WI38 (cell line): ENCODE measurements around the gene ARHGAP8.

Experiments
- H3K4me3 ChIP-seq: 2 replicates; pipeline ENCODE4 v1.5.1; 2011; ENCODE audit warnings: low read depth, mild to moderate bottlenecking, control low read depth, low read length
- TF ChIP-seq, protein P1 (sequence below): IDR thresholded peaks from 2 replicates; pipeline ENCODE4 v1.5.1; 2012; ENCODE audit warnings: low read depth, mild to moderate bottlenecking, control low read depth, low read length

The ARHGAP8 gene

DNA sequence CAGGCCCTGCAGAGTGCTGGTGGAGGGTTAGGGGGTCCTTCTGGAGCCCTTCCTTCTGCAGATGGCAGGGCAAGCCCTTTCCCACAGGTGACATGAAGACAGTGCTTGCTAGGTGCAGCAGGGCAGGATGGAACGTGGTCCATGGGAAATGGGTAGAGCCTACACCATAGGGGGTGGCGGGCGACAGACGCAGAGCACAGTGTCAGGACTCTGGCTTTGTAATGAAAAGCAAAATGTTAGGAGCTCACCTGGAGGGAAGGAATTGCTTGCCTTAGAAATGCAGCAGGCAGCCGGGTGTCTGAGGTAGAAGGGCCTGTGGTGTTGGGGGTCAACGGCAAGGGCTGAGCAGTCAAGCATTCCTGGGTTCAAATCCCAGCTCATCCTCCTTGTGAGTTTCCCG, 54.9 kb downstream of the ARHGAP8 start:
- TF ChIP-seq, protein P1, sequence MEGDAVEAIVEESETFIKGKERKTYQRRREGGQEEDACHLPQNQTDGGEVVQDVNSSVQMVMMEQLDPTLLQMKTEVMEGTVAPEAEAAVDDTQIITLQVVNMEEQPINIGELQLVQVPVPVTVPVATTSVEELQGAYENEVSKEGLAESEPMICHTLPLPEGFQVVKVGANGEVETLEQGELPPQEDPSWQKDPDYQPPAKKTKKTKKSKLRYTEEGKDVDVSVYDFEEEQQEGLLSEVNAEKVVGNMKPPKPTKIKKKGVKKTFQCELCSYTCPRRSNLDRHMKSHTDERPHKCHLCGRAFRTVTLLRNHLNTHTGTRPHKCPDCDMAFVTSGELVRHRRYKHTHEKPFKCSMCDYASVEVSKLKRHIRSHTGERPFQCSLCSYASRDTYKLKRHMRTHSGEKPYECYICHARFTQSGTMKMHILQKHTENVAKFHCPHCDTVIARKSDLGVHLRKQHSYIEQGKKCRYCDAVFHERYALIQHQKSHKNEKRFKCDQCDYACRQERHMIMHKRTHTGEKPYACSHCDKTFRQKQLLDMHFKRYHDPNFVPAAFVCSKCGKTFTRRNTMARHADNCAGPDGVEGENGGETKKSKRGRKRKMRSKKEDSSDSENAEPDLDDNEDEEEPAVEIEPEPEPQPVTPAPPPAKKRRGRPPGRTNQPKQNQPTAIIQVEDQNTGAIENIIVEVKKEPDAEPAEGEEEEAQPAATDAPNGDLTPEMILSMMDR = no peak
- no peak overlapping the region for H3K4me3 ChIP-seq

DNA sequence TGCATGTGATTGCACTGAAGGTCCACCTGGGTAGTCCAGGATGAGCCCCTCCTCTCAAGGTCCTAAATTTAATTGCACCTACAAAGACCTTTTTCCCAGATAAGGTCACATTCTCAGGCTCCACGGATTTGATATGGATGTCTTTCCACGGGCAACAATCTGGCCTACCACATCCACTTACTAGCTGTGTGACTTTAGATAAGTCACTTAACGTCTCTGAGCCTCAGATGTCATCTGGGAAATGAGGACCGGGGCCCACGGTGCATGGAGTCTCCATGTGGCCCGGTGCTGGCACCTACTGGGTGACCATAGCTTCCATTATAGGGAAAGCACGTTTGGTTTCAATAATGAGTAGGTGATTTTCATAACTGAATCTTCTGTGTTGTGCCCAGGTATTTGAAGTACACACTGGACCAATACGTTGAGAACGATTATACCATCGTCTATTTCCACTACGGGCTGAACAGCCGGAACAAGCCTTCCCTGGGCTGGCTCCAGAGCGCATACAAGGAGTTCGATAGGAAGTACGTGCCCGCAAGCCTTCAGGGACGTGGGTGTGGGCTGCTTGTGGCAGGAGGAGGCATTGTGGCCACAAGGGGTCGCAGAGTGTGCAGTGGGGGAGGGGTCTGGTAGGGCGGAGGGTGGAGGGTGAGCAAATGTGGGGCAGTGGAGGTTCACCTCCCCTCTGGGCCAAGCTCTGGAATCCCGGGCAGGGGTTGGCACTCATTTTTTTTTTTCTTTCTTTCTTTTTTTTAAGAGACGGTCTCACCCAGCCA, 55.7 kb downstream of the ARHGAP8 start:
- H3K4me3 ChIP-seq = no peak overlapping the region
- TF ChIP-seq, protein P1 = 0 out of 2 replicates have a peak, but pooled peaks have one; percentile 12

DNA sequence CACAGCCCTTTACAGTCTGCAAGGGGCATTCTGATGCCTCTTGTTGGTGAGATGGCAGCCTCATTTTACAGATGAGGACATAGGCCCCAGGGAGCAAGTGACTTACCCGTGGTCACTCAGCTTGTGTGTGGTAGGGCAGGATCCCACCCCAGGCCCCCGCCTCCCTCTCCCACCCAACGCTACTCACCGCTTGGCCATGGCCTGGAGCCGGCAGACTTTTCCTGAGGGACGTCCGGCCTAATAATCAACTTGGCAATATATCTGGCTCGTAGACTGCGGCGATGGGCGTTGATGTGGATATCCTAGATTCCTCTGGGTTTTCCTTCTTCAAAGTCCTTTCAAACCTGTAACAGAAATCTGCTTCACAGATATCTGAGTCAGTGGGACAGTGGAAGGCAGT, 57.1 kb downstream of the ARHGAP8 start:
- H3K4me3 ChIP-seq = no peak overlapping the region
- TF ChIP-seq, protein P1 = no peak

DNA sequence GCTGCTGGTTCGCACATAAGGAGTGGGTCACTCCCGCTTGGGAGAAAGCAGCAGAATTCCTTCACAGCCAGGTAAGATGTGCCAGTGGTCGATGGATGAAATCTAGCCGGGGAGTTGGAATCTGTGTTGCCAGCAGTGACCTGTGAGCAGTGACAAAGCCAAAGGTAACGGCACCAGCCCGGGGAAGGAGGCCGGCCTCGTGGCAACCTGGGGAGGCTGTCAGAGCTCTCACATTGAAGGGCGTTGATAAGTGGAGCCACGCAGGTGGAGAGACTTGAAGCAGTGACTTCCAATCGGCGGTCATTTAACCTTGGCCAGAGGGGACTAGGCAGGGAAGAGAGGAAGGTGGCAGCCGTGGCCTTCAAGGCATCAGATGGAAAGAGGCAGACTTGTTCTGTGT, 58.8 kb downstream of the ARHGAP8 start:
- H3K4me3 ChIP-seq = no peak overlapping the region
- TF ChIP-seq, protein P1 = no peak

DNA sequence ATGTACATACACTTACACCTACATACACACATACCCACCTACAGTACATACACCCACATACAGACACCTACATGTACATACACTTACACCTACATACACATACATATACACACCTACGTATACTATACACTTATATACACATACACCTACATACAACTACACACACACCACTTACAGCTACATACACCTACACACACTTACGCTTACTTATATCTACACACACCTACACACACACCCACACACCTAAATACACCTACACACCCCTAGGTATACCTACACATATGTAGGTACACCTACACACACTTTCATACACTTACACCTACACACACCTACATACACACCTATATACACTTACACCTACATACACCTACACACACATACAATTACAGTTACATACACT, 61.0 kb downstream of the ARHGAP8 start:
- TF ChIP-seq, protein P1 = no peak
- H3K4me3 ChIP-seq = no peak overlapping the region

DNA sequence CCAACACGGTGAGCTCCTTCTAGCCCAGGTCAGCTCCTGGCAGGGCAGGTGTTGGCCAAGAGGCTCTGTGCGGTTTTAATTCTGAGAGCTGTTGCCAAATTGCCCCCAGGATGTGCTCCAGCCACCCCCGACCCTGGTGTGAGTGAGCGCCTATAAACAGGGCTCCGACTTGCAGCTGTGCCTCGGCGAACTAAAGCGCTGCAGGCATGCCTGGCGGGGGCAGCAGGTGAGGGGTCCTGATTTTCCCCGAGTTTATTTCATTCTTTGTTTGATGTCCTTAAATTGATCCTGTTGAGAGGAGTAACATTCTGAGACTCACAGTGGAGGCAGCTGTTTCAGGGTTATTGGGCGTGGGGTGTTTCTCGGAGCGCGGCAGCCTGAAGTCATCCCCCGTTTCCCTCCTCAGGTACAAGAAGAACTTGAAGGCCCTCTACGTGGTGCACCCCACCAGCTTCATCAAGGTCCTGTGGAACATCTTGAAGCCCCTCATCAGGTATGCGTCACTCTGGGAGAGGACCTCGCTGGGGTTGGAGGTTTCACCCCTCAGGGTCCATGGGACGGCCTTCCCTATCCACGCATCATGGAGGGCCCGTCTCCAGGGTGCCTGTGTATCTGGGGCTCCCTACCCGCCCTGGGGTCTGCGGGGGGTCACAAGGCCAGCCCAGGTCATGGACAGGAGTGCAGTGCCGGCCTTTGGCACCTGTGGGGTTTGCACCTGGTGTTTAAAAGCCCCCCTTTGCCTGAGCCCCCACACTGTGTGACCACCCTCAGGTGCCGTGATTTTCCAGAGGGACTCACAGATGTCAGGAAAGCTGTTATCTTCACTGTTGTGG, 62.1 kb downstream of the ARHGAP8 start:
- no peak overlapping the region for H3K4me3 ChIP-seq
- TF ChIP-seq, protein P1 = no peak
